SH-SY5Y (cell line): ENCODE data around the gene C2orf81.

Experiments
- GATA2 ChIP-seq: IDR thresholded peaks from 2 replicates; pipeline ENCODE4 v1.6.1; 2011; ENCODE audit warnings: mild to moderate bottlenecking, low read depth, low read length
- GATA3 ChIP-seq: IDR thresholded peaks from 2 replicates; pipeline ENCODE4 v1.6.1; 2011; ENCODE audit warnings: low read depth, mild to moderate bottlenecking, low read length, moderate library complexity

- no peak for TF ChIP-seq GATA3
- no peak for TF ChIP-seq GATA2
These were observed 6.1 kb upstream of the C2orf81 start for GRCh38 chr2:74427551-74427950.
